ENCODE results near the gene ZP2.
"Not testable (repeated sequence)": the region's sequence is repeated elsewhere in the genome, so short reads cannot be mapped to it uniquely, and the experiment has no call there.

Gene ZP2

GRCh38 chr16:21199607-21200218 lies 11.7 kb downstream of the ZP2 start:
- Histone ChIP-seq H3K9me3 (ENCODE audit: insufficient read depth, low read depth, low read length) (no peaks in the 10 kb centered on the region), H3K4me2 (ENCODE audit: low read depth, low read length, poor library complexity, severe bottlenecking) (no peak overlapping the region), H2AFZ (ENCODE audit: low read length) (no peak overlapping the region), H3K4me1 (ENCODE audit: insufficient read depth, low read length, poor library complexity, severe bottlenecking) (no peaks in the 10 kb centered on the region), H3K36me3 (ENCODE audit: insufficient read depth, low read length) (no peaks in the 10 kb centered on the region), H3K79me2 (ENCODE audit: insufficient read depth, low read length) (no peaks in the 10 kb centered on the region), H3F3A (ENCODE audit: low read depth) (no peaks in the 10 kb centered on the region), H3K9ac (ENCODE audit: low read depth, low read length, poor library complexity, severe bottlenecking) (no peak overlapping the region), H3K9me2 (replicated peaks; ENCODE audit: low read depth, low read length) (no peaks in the 10 kb centered on the region), H4K20me1 (ENCODE audit: insufficient read depth, low read length, poor library complexity, severe bottlenecking) (no peaks in the 10 kb centered on the region), H3K27me3 (ENCODE audit: insufficient read depth, low read length, poor library complexity, severe bottlenecking) (no peaks in the 10 kb centered on the region), H3K4me3 (ENCODE audit: low read length, poor library complexity, severe bottlenecking) (no peak overlapping the region)
- TF ChIP-seq EZH2phosphoT487 (IDR thresholded peaks at IDR 0.05; ENCODE audit: borderline replicate concordance): no peak
- no peak for TF ChIP-seq CTCF (conservative IDR thresholded peaks at IDR 0.05; ENCODE audit: low read length)

GRCh38 chr16:21197621-21198020 lies 13.8 kb downstream of the ZP2 start:
- Histone ChIP-seq H3K79me2 (ENCODE audit: insufficient read depth, low read length) (no peaks in the 10 kb centered on the region), H3K4me3 (ENCODE audit: low read length, poor library complexity, severe bottlenecking) (no peak overlapping the region), H3K4me2 (ENCODE audit: low read depth, low read length, poor library complexity, severe bottlenecking) (no peak overlapping the region), H4K20me1 (ENCODE audit: insufficient read depth, low read length, poor library complexity, severe bottlenecking) (no peaks in the 10 kb centered on the region), H3K9ac (ENCODE audit: low read depth, low read length, poor library complexity, severe bottlenecking) (no peak overlapping the region), H3K4me1 (ENCODE audit: insufficient read depth, low read length, poor library complexity, severe bottlenecking) (no peaks in the 10 kb centered on the region), H3K9me3 (ENCODE audit: insufficient read depth, low read depth, low read length) (no peaks in the 10 kb centered on the region), H2AFZ (ENCODE audit: low read length) (no peak overlapping the region), H3K9me2 (replicated peaks; ENCODE audit: low read depth, low read length) (no peaks in the 10 kb centered on the region), H3F3A (ENCODE audit: low read depth) (no peaks in the 10 kb centered on the region), H3K27me3 (ENCODE audit: insufficient read depth, low read length, poor library complexity, severe bottlenecking) (no peaks in the 10 kb centered on the region), H3K36me3 (ENCODE audit: insufficient read depth, low read length) (no peaks in the 10 kb centered on the region)
- TF ChIP-seq CTCF (conservative IDR thresholded peaks at IDR 0.05; ENCODE audit: low read length): no peak
- no peak for TF ChIP-seq EZH2phosphoT487 (IDR thresholded peaks at IDR 0.05; ENCODE audit: borderline replicate concordance)

- Histone ChIP-seq H3K4me1 (ENCODE audit: insufficient read depth, low read length, poor library complexity, severe bottlenecking) (no peaks in the 10 kb centered on the region), H4K20me1 (ENCODE audit: insufficient read depth, low read length, poor library complexity, severe bottlenecking) (no peaks in the 10 kb centered on the region), H3K4me2 (ENCODE audit: low read depth, low read length, poor library complexity, severe bottlenecking) (no peak overlapping the region), H2AFZ (ENCODE audit: low read length) (no peak overlapping the region), H3K9me2 (replicated peaks; ENCODE audit: low read depth, low read length) (no peaks in the 10 kb centered on the region), H3K27me3 (ENCODE audit: insufficient read depth, low read length, poor library complexity, severe bottlenecking) (no peaks in the 10 kb centered on the region), H3K36me3 (ENCODE audit: insufficient read depth, low read length) (no peaks in the 10 kb centered on the region), H3F3A (ENCODE audit: low read depth) (no peaks in the 10 kb centered on the region), H3K9me3 (ENCODE audit: insufficient read depth, low read depth, low read length) (no peaks in the 10 kb centered on the region), H3K4me3 (ENCODE audit: low read length, poor library complexity, severe bottlenecking) (no peak overlapping the region), H3K79me2 (ENCODE audit: insufficient read depth, low read length) (no peaks in the 10 kb centered on the region), H3K9ac (ENCODE audit: low read depth, low read length, poor library complexity, severe bottlenecking) (no peak overlapping the region)
- TF ChIP-seq CTCF (conservative IDR thresholded peaks at IDR 0.05; ENCODE audit: low read length) (no peak), EZH2phosphoT487 (IDR thresholded peaks at IDR 0.05; ENCODE audit: borderline replicate concordance) (no peak)
These were observed 14.3 kb downstream of the ZP2 start for GRCh38 chr16:21197112-21197511.

GRCh38 chr16:21195330-21195729 lies 16.0 kb downstream of the ZP2 start:
- H2AFZ ChIP-seq (ENCODE audit: low read length); H3K79me2 ChIP-seq (ENCODE audit: insufficient read depth, low read length); H4K20me1 ChIP-seq (ENCODE audit: insufficient read depth, low read length, poor library complexity, severe bottlenecking); H3K4me2 ChIP-seq (ENCODE audit: low read depth, low read length, poor library complexity, severe bottlenecking); H3K9me3 ChIP-seq (ENCODE audit: insufficient read depth, low read depth, low read length); H3K27me3 ChIP-seq (ENCODE audit: insufficient read depth, low read length, poor library complexity, severe bottlenecking); H3K9me2 ChIP-seq (replicated peaks; ENCODE audit: low read depth, low read length); H3K4me3 ChIP-seq (ENCODE audit: low read length, poor library complexity, severe bottlenecking); H3K36me3 ChIP-seq (ENCODE audit: insufficient read depth, low read length); H3K4me1 ChIP-seq (ENCODE audit: insufficient read depth, low read length, poor library complexity, severe bottlenecking); H3F3A ChIP-seq (ENCODE audit: low read depth); H3K9ac ChIP-seq (ENCODE audit: low read depth, low read length, poor library complexity, severe bottlenecking): not testable (repeated sequence)
